ENCODE measurements around the gene G2E3. TPM values are rescaled to one million over a fixed set of nuclear protein-coding genes. Genes with fewer than 3 reads are reported as not detected.

G2E3 gene
- total and polyA plus RNA-seq, 8 donors, result 16.8 to 39.4 (median 32.4) TPM

DNA sequence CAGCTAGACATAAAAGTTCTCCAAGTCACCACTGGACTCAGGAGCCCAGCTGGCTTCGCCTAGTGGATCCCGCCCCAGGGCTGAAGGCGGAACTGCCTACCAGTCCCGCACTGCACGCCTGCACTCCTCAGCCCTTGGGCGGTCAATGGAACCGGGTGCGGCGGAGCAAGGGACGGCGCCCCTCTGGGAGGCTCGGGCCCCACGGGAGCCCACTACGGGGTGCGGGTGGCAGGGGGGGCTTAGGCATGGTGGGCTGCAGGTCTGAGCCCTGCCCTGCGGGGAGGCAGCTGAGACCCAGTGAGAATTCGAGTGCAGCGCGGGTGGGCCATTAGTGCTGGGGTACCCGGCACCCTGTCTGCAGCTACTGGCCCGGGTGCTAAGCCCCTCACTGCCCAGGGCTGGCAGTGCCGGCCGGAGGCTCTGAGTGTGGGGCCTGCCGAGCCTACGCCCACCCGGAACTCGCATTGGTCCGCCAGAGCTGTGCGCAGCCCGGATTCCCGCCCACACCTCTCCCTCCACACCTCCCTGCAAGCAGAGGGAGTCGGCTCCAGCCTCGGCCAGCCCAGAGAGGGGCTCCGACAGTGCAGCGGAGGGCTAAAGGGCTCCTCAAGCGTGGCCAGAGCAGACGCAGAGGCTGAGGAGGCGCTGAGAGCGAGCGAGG is 11.4 kb upstream of the G2E3 start:
- no peak overlapping the region for H3K27ac ChIP-seq
- H3K4me1 ChIP-seq, result no peaks in the 10 kb centered on the region
- H3K9me3 ChIP-seq, result peaks cover 0 to 5% of the 10 kb centered on the region in 2 donors
- ATAC-seq, result no peak
- no peak overlapping the region for H3K4me3 ChIP-seq
- no peak for TF ChIP-seq CTCF (IDR thresholded peaks at IDR 0.05)
- peaks cover 0 to 5% of the 10 kb centered on the region in 2 donors for H3K27me3 ChIP-seq
- DNase-seq, result peak in 1 of 4 donors; percentile 62
- H3K36me3 ChIP-seq, result no peaks in the 10 kb centered on the region
- intact Hi-C loops (cut with DNase I), result no loop called here

DNA sequence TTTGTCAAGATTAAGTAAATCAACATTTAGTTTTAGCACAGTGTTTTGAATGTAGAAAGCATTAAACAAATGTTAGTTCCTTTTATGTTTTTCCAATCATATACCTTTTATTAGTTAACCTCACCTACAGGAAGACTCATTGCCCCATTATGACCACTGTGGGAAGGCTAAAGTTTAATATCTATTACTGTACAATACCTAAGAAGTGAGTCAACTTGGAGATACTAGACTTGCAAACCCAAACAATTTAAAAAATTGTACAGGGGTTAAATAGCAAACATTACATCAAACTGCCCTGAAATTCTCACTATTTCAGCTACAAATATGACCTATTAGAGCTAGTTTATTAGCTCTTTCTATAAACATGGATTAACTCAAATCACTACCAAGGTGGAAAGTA is 8.6 kb upstream of the G2E3 start:
- ATAC-seq (no peak), DNase-seq (no peak)
- Histone ChIP-seq H3K4me1 (no peaks in the 10 kb centered on the region), H3K27ac (no peak overlapping the region), H3K27me3 (peaks cover 0 to 5% of the 10 kb centered on the region in 2 donors), H3K4me3 (no peak overlapping the region), H3K36me3 (no peaks in the 10 kb centered on the region), H3K9me3 (peaks cover 0 to 5% of the 10 kb centered on the region in 2 donors)
- intact Hi-C loops (cut with DNase I), result no loop called here
- no peak for TF ChIP-seq CTCF (IDR thresholded peaks at IDR 0.05)

DNA sequence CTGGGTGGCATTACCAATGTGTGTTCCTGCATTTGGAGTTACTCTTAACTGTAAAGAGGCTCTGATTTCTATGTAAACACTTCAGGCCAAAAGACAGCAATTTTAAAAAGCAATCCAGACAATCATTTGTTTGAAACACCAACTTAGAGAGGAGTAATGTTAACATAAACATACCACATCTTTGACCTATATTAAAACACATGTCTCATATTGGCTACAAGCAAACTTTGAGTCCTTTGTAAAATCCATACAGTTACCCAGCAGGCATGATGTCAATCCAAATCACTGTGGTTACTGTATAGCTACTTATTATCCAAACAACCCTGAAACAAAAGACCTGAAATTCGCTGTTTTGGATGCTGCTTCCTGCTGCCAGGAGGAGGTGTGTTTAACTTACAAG is 7.5 kb upstream of the G2E3 start:
- Histone ChIP-seq H3K9me3 (peaks cover 0 to 3% of the 10 kb centered on the region in 2 donors), H3K4me3 (no peak overlapping the region), H3K27ac (no peak overlapping the region), H3K27me3 (peaks cover 0 to 5% of the 10 kb centered on the region in 2 donors), H3K36me3 (no peaks in the 10 kb centered on the region), H3K4me1 (no peaks in the 10 kb centered on the region)
- ATAC-seq (peak; percentile 59), DNase-seq (no peak)
- intact Hi-C loops (cut with DNase I), result no loop called here
- TF ChIP-seq CTCF (IDR thresholded peaks at IDR 0.05), result no peak

DNA sequence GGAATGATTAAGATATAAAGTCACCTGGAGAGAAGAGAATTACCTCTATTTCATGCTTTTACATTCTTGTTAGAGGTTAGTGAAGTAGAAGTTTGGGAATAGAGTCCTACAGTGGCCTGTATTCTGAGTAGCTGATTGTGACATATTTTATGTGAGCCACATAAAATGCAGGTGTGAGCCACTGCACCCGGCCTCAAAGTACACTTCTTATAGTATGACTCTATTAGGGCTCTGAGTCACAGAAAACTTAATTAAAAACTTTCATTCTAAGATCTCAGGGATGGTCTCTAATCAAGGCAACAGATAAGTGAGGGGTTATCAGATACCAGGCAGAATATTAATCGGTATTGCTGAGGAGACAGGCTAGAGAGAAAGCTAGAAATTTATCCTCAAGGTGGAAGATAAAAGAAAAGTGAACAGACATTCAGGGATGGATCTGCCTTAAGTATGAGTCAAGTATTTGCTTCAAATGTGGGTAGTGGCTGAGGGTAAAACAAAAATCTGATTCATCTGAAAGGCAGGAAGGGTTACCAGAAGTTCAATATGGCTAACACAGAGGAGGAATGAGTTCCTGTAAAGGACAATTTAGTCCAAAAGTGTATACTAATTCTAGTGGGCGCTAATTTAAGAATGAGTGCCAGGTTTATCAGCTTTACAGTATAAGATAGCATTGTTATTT is 5.5 kb upstream of the G2E3 start:
- Histone ChIP-seq H3K9me3 (no peaks in the 10 kb centered on the region), H3K27me3 (no peaks in the 10 kb centered on the region), H3K36me3 (no peaks in the 10 kb centered on the region), H3K27ac (no peak overlapping the region), H3K4me1 (peaks cover 0 to 4% of the 10 kb centered on the region in 2 donors), H3K4me3 (no peak overlapping the region)
- intact Hi-C loops (cut with DNase I), result no loop called here
- TF ChIP-seq CTCF (IDR thresholded peaks at IDR 0.05), result no peak
- DNase-seq (no peak), ATAC-seq (peak; percentile 68)

- DNase-seq (no peak), ATAC-seq (no peak)
- intact Hi-C loops (cut with DNase I), result no loop called here
- peaks cover 0 to 22% of the 10 kb centered on the region in 2 donors for H3K4me1 ChIP-seq
- TF ChIP-seq CTCF (IDR thresholded peaks at IDR 0.05), result no peak
- peak overlapping the region; percentile 77 to 83 for H3K4me3 ChIP-seq
- H3K27ac ChIP-seq, result peak overlapping the region; percentile 77 to 88
- no peaks in the 10 kb centered on the region for H3K27me3 ChIP-seq
- H3K9me3 ChIP-seq, result no peaks in the 10 kb centered on the region
- no peaks in the 10 kb centered on the region for H3K36me3 ChIP-seq
Measured at GRCh38 chr14:30558362-30558674, 640 bp upstream of the G2E3 start.
